NCI-H1048 (cell line): ENCODE measurements around the gene CAPNS1.
"Not testable (repeated sequence)": the region's sequence is repeated elsewhere in the genome, so short reads cannot be mapped to it uniquely, and the experiment has no call there.

Source experiments
- DNase-seq: peaks from one replicate; lab custom pipeline; 2025; lab: John Stamatoyannopoulos, UW

The CAPNS1 gene

GRCh38 chr19:36151144-36152018, 11.5 kb downstream of the CAPNS1 start:
- DNase-seq, result no peak

- DNase-seq, result no peak
Measured at GRCh38 chr19:36152019-36152351, 12.1 kb downstream of the CAPNS1 start.

GRCh38 chr19:36152352-36153091, 12.7 kb downstream of the CAPNS1 start, which contains the start of gene COX7A1:
Gene COX7A1 (minus strand): TSS chr19:36152447. CDS start chr19:36152407, 40 bp downstream.
- no peak for DNase-seq

- DNase-seq, result no peak
Measured at GRCh38 chr19:36153126-36153525, 13.3 kb downstream of the CAPNS1 start.

GRCh38 chr19:36160821-36161596, 21.1 kb downstream of the CAPNS1 start:
- no peak for DNase-seq

- no peak for DNase-seq
Measured at GRCh38 chr19:36163813-36164212, 23.9 kb downstream of the CAPNS1 start.

- no peak for DNase-seq
Measured at GRCh38 chr19:36169084-36169760, 29.4 kb downstream of the CAPNS1 start.

DNA sequence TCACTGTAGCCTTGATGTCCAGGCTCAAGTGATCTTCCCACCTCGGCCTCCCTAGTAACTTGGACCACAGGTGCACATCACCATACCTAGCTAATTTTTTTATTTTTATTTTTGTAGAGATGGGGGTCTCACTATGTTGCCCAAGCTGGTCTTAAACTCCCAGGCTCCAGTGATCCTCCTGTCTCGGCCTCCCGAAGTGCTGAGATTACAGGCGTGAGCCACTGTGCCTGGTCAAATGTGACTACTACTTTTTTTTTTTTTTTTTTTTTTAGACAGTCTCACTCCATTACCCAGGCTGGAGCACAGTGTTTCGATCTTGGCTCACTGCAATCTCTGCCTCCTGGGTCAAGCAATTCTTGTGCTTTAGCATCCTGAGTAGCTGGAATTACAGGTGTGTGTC, 33.0 kb downstream of the CAPNS1 start:
- no peak for DNase-seq

DNA sequence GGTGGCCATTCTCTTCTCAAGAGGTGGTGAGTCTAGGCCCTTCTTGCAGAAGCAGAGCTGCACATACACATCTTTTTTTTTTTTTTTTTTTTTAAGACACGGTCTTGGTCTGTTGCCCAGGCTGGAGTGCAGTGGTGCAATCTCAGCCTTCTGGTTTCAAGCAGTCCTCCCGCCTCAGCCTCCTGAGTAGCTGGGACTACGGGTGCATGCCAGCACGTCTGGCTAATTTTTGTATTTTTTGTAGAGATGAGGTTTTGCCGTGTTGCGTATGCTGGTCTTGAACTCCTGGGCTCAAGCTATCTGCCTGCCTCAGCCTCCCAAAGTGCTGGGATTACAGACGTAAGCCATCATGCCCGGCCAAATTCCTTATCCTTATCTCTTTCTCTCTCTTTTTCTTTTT, 34.0 kb downstream of the CAPNS1 start:
- DNase-seq, result not testable (repeated sequence)

DNA sequence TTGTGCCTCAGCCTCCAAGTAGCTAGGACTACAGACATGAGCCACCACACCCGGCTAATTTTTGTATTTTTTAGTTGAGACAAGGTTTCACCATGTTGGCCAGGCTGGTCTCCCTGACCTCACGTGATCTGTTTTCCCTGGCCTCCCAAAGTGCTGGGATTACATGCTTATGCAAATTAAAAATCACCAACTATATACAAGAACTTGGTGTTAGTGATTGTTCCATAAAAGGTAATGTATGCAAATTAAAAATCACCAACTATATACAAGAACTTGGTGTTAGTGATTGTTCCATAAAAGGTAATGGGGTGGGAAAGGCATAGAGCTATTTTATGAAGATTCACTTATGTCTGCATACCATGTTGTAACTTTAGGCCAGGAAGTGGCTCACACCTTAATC, 39.2 kb downstream of the CAPNS1 start:
- DNase-seq, result peak; percentile 75

DNA sequence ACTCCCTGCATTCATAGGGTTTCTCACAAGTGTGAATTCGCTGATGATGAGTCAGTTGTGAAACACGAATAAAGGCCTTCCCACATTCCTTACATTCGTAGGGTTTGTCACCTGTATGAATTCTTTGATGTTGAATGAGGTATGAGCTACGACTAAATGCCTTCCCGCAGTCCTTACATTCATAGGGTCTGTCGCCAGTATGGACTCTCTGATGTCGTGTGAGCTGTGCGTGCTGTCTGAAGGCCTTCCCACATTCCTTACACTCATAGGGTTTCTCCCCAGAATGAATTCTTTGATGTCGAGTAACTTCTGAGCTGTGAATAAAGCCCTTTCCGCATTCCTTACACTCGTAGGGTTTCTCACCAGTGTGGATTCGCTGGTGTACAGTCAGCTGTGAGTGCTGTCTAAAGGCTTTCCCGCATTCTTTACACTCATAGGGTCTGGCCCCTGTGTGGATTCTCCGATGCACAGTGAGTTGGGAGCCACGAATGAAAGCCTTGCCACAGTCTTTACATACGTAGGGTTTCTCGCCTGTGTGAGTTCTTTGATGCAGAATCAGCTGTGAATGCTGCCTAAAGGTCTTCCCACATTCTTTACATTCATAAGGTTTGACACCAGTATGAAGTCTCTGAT, 42.9 kb downstream of the CAPNS1 start:
- no peak for DNase-seq

GRCh38 chr19:36183245-36183628, 43.4 kb downstream of the CAPNS1 start:
- DNase-seq, result no peak

DNA sequence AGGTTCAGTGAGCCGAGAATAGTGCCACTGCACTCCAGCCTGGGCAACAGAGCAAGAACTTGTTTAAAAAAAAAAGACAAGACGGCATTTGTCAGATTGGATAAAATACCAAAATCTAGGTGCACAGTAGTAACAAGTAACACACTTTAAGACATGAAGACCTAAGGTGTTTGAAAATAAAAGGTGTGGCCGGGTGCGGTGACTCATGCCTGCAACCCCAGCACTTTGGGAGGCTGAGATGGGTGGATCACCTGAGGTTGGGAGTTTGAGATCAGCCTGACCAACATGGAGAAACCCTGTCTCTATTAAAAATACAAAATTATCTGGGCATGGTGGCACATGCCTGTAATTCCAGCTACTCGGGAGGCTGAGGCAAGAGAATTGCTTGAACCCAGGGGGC, 46.9 kb downstream of the CAPNS1 start:
- DNase-seq, result not testable (repeated sequence)

DNA sequence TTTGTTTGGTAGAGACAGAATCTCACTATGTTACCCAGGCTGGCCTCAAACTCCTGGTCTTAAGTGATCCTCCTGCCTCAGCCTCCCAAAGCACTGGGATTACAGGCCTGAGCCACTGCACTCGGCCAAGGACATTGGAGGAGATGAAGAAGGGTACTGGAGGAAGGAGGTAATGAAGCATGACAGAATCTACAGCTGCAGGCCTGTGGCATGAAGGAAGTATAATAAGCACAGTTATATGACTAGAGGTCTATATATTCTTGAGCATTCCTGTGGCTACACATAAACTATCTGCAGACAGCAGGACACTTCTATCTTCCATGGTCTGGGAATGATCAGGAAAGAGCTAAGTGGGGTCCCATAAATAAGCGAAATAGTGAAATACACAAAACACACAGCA, 56.4 kb downstream of the CAPNS1 start:
- DNase-seq, result no peak

DNA sequence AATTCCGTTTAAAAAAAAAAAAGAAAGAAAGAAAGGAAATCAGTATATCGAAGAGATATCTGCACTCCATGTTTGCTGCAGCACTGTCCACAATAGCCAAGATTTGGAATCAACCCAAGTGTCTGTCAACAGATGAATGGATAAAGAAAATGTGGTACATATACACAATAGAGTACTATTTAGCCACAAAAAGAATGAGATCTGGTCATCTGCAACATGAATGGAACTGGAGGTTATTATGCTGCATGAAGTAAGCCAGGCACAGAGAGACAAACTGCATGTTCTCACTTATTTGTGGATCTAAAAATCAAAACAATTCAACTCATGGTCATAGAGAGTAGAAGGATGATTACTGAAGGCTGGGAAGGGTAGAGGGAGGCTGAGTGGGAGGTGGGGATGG, 58.3 kb downstream of the CAPNS1 start:
- no peak for DNase-seq
